OCI-LY1 (cell line): ENCODE measurements around the gene ADGRL1.
"Not testable (repeated sequence)": the region's sequence is repeated elsewhere in the genome, so short reads cannot be mapped to it uniquely, and the experiment has no call there.

ENCODE experiments used
- H2AFZ ChIP-seq: fragments of 200-600 bp; sonication (generic), shearing (Covaris generic); 2 replicates; pipeline ENCODE4 v1.6.0; 2014; ENCODE audit warnings: antibody characterized with exemption, mild to moderate bottlenecking, low read length
- H3F3A ChIP-seq: fragments of 200-600 bp; sonication (generic), shearing (Covaris generic); 2 replicates; pipeline ENCODE4 v1.6.0; 2014; ENCODE audit warnings: mild to moderate bottlenecking, antibody characterized with exemption, low read length, moderate library complexity; ENCODE audit not compliant: insufficient read depth
- H3K27ac ChIP-seq: fragments of 200-600 bp; sonication (generic); 2 replicates; pipeline ENCODE4 v1.5.1; 2014; ENCODE audit warnings: low read length, mixed run types, mild to moderate bottlenecking, low read depth; ENCODE audit not compliant: poor library complexity, severe bottlenecking
- H3K27me3 ChIP-seq: fragments of 200-600 bp; sonication (generic); 2 replicates; pipeline ENCODE4 v1.6.0; 2014; ENCODE audit warnings: antibody characterized with exemption, mild to moderate bottlenecking, low read length, moderate library complexity; ENCODE audit not compliant: insufficient read depth
- H3K36me3 ChIP-seq: fragments of 200-600 bp; sonication (generic); 2 replicates; pipeline ENCODE4 v1.6.1; 2014; ENCODE audit warnings: mild to moderate bottlenecking, antibody characterized with exemption, low read length, moderate library complexity, mixed read lengths; ENCODE audit not compliant: insufficient read depth
- H3K4me1 ChIP-seq: fragments of 200-600 bp; sonication (generic); 2 replicates; pipeline ENCODE4 v1.5.1; 2014; ENCODE audit warnings: mild to moderate bottlenecking, low read length, moderate library complexity; ENCODE audit not compliant: insufficient read depth, severe bottlenecking
- H3K4me2 ChIP-seq: fragments of 200-600 bp; sonication (generic), shearing (Covaris generic); 2 replicates; pipeline ENCODE4 v1.6.1; 2014; ENCODE audit warnings: low read length
- H3K4me3 ChIP-seq: fragments of 200-600 bp; sonication (generic); 2 replicates; pipeline ENCODE4 v1.5.1; 2014; ENCODE audit warnings: low read length, low read depth, mild to moderate bottlenecking, mixed read lengths; ENCODE audit not compliant: poor library complexity, severe bottlenecking
- H3K79me2 ChIP-seq: fragments of 200-600 bp; shearing (Covaris generic); 2 replicates; pipeline ENCODE4 v1.6.1; 2016; ENCODE audit warnings: mixed run types, low read length, mixed read lengths; ENCODE audit not compliant: insufficient read depth
- H3K9ac ChIP-seq: fragments of 200-600 bp; sonication (generic), shearing (Covaris generic); 2 replicates; pipeline ENCODE4 v1.6.1; 2014; ENCODE audit warnings: mild to moderate bottlenecking, low read length, mixed read lengths
- H3K9me2 ChIP-seq: fragments of 200-600 bp; sonication (generic), shearing (Covaris generic); 2 replicates; pipeline ENCODE4 v1.6.1; 2014; ENCODE audit warnings: low read depth, mild to moderate bottlenecking, low read length, mixed read lengths
- H3K9me3 ChIP-seq: fragments of 200-600 bp; shearing (Covaris generic); 2 replicates; pipeline ENCODE4 v1.6.1; 2014; ENCODE audit warnings: low read length, mixed read lengths
- H4K20me1 ChIP-seq: fragments of 200-600 bp; sonication (generic), shearing (Covaris generic); 2 replicates; pipeline ENCODE4 v1.6.0; 2016; ENCODE audit warnings: mild to moderate bottlenecking, low read length; ENCODE audit not compliant: insufficient read depth
- CTCF ChIP-seq: fragments of 200-600 bp; sonication (generic), shearing (Covaris generic); IDR thresholded peaks from 2 replicates; pipeline ENCODE4 v1.5.1; 2017; ENCODE audit warnings: mild to moderate bottlenecking, antibody characterized with exemption, low read length, moderate library complexity, mixed read lengths
- EZH2 ChIP-seq: fragments of 200-600 bp; sonication (generic), shearing (Covaris generic); IDR thresholded peaks from 2 replicates; pipeline ENCODE4 v1.8.0; 2017; ENCODE audit warnings: borderline replicate concordance, mixed run types, mild to moderate bottlenecking, antibody characterized with exemption, low read length, moderate library complexity, mixed read lengths

ADGRL1 gene

GRCh38 chr19:14243718-14244117, 37.7 kb upstream of the ADGRL1 start:
- not testable (repeated sequence) for H3K79me2 ChIP-seq, H3K27ac ChIP-seq, H3K36me3 ChIP-seq, H3K9me3 ChIP-seq, H3K4me3 ChIP-seq, H2AFZ ChIP-seq, H3K9me2 ChIP-seq, H3K27me3 ChIP-seq, H3F3A ChIP-seq, H3K4me2 ChIP-seq, H3K4me1 ChIP-seq, H4K20me1 ChIP-seq, H3K9ac ChIP-seq

DNA sequence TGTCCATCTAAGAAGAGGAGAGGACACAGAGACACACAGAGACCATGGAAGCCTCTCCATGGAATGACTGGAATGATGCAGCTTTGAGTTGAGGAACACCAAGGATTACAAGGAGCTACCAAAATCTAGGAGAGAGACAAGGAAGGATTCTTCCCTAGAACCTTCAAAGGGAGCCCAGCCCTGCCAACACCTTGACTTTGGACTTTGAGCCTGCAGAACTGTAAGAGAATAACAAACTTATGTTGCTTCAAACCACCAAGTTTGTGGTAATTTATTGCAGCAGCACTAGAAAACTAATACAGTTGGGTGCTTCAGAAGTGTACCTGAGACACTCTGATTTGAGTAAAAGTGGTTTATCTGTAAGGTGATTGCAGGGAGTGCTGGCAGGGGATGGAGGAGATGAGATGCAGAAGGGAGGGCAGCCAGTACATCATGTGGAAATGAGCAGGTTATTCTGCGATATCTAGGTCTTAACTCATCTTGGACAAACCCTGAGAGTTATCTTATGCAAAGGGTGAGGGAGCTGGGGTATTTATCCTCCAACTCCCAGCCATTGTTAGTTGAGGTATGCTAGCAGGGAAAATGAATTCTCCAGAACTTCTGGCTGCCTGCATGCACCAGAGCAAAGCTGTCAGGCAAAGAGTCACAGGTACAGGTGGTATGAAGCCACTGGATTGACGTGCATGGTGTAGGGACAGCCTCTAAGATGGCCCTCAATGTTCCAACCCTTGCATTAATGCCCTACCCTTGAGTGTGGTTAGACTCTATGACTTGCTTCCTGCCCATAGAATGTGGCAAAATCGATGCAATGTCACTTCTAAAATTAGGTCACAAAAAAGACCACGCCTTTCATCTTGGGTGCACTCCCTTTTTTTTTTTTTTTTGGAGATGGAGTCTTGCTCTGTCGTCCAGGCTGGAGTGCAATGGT, 31.3 kb upstream of the ADGRL1 start:
- Histone ChIP-seq H3K27ac (no peak overlapping the region), H3K4me3 (no peak overlapping the region), H3K4me2 (no peak overlapping the region), H3K36me3 (no peaks in the 10 kb centered on the region), H3K9ac (no peak overlapping the region), H3K9me2 (no peaks in the 10 kb centered on the region), H3K4me1 (no peaks in the 10 kb centered on the region), H2AFZ (no peak overlapping the region), H3K9me3 (no peaks in the 10 kb centered on the region), H4K20me1 (no peaks in the 10 kb centered on the region), H3K79me2 (no peaks in the 10 kb centered on the region), H3K27me3 (no peaks in the 10 kb centered on the region), H3F3A (no peaks in the 10 kb centered on the region)
- no peak for TF ChIP-seq EZH2
- TF ChIP-seq CTCF, result no peak

DNA sequence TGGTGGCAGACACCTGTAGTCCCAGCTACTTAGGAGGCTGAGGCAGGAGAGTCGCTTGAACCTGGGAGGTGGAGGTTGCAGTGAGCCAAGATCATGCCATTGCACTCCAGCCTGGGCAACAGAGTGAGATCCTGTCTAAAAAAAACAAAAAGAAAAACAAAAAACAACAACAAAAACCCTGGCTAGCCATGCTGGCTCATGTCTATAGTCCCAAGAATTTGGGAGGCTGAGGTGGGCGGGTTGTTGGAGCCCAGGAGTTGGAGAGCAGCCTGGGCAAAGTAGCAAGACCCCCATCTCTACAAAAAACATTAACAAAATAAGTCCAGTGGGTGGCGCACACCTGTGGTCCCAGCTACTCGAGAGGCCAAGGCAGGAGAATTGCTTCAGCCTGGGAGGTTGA, 27.0 kb upstream of the ADGRL1 start:
- H3F3A ChIP-seq, H2AFZ ChIP-seq, H3K9me2 ChIP-seq, H3K36me3 ChIP-seq, H3K9me3 ChIP-seq, H3K4me3 ChIP-seq, H3K4me2 ChIP-seq, H3K27me3 ChIP-seq, H3K9ac ChIP-seq, H3K27ac ChIP-seq, H3K79me2 ChIP-seq, H4K20me1 ChIP-seq, H3K4me1 ChIP-seq: not testable (repeated sequence)

- H4K20me1 ChIP-seq, H3K9me2 ChIP-seq, H3K36me3 ChIP-seq, H3F3A ChIP-seq, H3K27ac ChIP-seq, H3K4me2 ChIP-seq, H3K4me3 ChIP-seq, H3K9ac ChIP-seq, H3K79me2 ChIP-seq, H3K9me3 ChIP-seq, H2AFZ ChIP-seq, H3K4me1 ChIP-seq, H3K27me3 ChIP-seq: not testable (repeated sequence)
Measured at GRCh38 chr19:14228446-14229071, 22.6 kb upstream of the ADGRL1 start.

DNA sequence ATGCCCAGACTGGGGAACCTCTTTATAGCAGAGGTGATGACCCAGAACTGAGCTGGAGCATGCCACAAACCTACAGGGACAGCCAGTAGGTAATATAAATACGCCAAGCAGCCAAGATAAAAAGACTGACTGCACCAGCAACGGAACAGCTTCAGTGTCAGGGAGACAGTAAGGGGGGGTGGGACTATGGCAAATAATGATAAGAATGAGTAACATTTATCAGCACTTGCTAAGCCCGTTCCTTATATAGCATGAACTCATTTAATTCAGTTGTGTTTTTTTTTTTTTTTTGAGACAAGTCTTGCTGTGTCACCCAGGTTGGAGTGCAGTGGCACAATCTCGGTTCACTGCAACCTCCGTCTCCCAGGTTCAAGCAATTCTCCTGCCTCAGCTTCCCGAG, 20.5 kb upstream of the ADGRL1 start:
- H3K9me2 ChIP-seq, H3K4me1 ChIP-seq, H3K9me3 ChIP-seq, H3F3A ChIP-seq, H3K27ac ChIP-seq, H3K27me3 ChIP-seq, H4K20me1 ChIP-seq, H2AFZ ChIP-seq, H3K9ac ChIP-seq, H3K79me2 ChIP-seq, H3K4me3 ChIP-seq, H3K4me2 ChIP-seq, H3K36me3 ChIP-seq: not testable (repeated sequence)
